Body of pancreas (tissue), 4 donors: ENCODE results near the gene GLIPR1. TPM values are rescaled to one million over a fixed set of nuclear protein-coding genes. Genes with fewer than 3 reads are reported as not detected.

Experiments
- ATAC-seq: fragments of 150-250 bp; one replicate; pipeline ENCODE4 v1.9.1; 2016
- DNase-seq, 4 donors: peaks; one replicate each; pipeline ENCODE4 v3.0.0-alpha.2; 2019
- H3K27ac ChIP-seq, 4 donors: fragments of 200-600 bp; sonication (generic); 1 replicate in 3 of 4; 2 replicates in 1 of 4; pipeline versions ENCODE4 v1.5.1 to v1.6.1; 2016 to 2019; ENCODE audit warnings: mild to moderate bottlenecking in 1 of 4, mixed read lengths in 1 of 4, moderate library complexity in 1 of 4
- H3K27me3 ChIP-seq, 2 donors: fragments of 200-600 bp; sonication (generic); one replicate each; pipeline ENCODE4 v1.6.0; 2016; ENCODE audit warnings: mild to moderate bottlenecking in 1 of 2
- H3K36me3 ChIP-seq, 2 donors: fragments of 200-600 bp; sonication (generic); replicated peaks in 1 of 2; 2 replicates each; pipeline ENCODE4 v1.5.1; 2016; ENCODE audit warnings: low read depth in 2 of 2; ENCODE audit not compliant: insufficient read depth in 1 of 2
- H3K4me1 ChIP-seq: fragments of 200-600 bp; sonication (generic); one replicate; pipeline ENCODE4 v1.6.0; 2016
- H3K4me3 ChIP-seq, 2 donors: fragments of 200-600 bp; sonication (generic); 1 replicate in 1 of 2; 2 replicates in 1 of 2; pipeline ENCODE4 v1.5.1; 2016 to 2019
- H3K9me3 ChIP-seq, 3 donors: fragments of 200-600 bp; sonication (generic); 1 replicate in 2 of 3; 2 replicates in 1 of 3; pipeline ENCODE4 v1.5.1; 2016
- POLR2A ChIP-seq, 3 donors: fragments of 450-650 bp; IDR thresholded peaks; one replicate each; pipeline ENCODE4 v1.6.1; 2016; ENCODE audit warnings: antibody characterized with exemption in 3 of 3, mild to moderate bottlenecking in 2 of 3
- WGBS, 2 donors: methylation state at CpG; one replicate each; pipeline ENCODE4 v1.1.5; 2017; 5-methylcytosine and 5-hydroxymethylcytosine counted together
- intact Hi-C: fragments of 100-400 bp; cut with DNase I; formaldehyde crosslinking; loops from one replicate; pipeline ENCODE4 v1.15.1; 2023
- total RNA-seq, 2 donors: library from RNA; depleted of rRNA; stranded (reverse); fragments of >200 nt; gene quantifications; one replicate each; pipeline ENCODE4 v1.1.0, GENCODE V29; 2016
- TF ChIP-seq, protein P1 (sequence below), 7 experiments: fragments of 450-650 bp in 4 of 7; fragments of 200-600 bp in 3 of 7; sonication (generic) in 3 of 7; IDR thresholded peaks; one replicate each; pipeline ENCODE4 v1.5.1; 2016 to 2019; ENCODE audit warnings: antibody characterized with exemption in 7 of 7

GLIPR1 gene
- total RNA-seq, result 1 to 10 TPM; 5.4 to 6.3 TPM

- ATAC-seq (peak; percentile 82), DNase-seq (peak; percentile 46 to 76 (median 67))
- 13% methylated on average over 8 of the region's 8 CpGs for WGBS, 2 donors
- intact Hi-C loops, result no loop called here
- Histone ChIP-seq H3K4me3 (peak within 1 kb of the TSS in 1 of 2 donors; percentile 16), H3K27me3 (no peaks in the 10 kb centered on the region), H3K9me3 (no peaks in the 10 kb centered on the region), H3K4me1 (no peaks in the 10 kb centered on the region), H3K27ac (peak within 1 kb of the TSS in 2 of 4 donors; percentile 39 to 60), H3K36me3 (no peaks in the 10 kb centered on the region)
- TF ChIP-seq, protein P1, sequence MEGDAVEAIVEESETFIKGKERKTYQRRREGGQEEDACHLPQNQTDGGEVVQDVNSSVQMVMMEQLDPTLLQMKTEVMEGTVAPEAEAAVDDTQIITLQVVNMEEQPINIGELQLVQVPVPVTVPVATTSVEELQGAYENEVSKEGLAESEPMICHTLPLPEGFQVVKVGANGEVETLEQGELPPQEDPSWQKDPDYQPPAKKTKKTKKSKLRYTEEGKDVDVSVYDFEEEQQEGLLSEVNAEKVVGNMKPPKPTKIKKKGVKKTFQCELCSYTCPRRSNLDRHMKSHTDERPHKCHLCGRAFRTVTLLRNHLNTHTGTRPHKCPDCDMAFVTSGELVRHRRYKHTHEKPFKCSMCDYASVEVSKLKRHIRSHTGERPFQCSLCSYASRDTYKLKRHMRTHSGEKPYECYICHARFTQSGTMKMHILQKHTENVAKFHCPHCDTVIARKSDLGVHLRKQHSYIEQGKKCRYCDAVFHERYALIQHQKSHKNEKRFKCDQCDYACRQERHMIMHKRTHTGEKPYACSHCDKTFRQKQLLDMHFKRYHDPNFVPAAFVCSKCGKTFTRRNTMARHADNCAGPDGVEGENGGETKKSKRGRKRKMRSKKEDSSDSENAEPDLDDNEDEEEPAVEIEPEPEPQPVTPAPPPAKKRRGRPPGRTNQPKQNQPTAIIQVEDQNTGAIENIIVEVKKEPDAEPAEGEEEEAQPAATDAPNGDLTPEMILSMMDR (IDR thresholded peaks at IDR 0.05), result no peak
- TF ChIP-seq POLR2A (IDR thresholded peaks at IDR 0.05), result peak in 2 of 3 donors; percentile 50 to 66
Measured at GRCh38 chr12:75480469-75480949, at the start of gene GLIPR1. Gene GLIPR1, plus strand, starts transcription at chr12:75480755. Its CDS starts 126 bp downstream, at chr12:75480881.

DNA sequence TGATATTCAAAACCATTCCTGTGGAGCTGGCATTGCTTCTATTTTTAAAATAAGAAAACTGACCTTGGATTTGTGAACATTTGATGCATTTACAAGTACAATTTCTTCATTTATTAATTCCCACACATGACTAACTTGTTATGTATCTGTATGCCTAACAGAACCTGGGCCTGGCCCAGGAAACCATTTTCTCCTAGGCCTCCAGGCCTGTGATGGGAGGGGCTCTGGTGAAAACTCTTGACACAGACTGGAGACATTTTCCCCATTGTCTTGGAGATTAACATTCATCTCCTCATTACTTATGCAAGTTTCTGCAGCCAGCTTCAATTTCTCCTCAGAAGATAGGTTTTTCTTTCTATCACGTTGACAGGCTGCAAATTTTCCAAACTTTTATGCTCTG is 47.6 kb upstream of the GLIPR1 start:
- H3K27me3 ChIP-seq, result no peaks in the 10 kb centered on the region
- DNase-seq (no peak), ATAC-seq (no peak)
- intact Hi-C loops, result no loop called here
- no peaks in the 10 kb centered on the region for H3K4me1 ChIP-seq
- no peaks in the 10 kb centered on the region for H3K36me3 ChIP-seq
- H3K27ac ChIP-seq, result no peak overlapping the region
- 61 to 70% methylated on average over 1 of the region's 1 CpG for WGBS, 2 donors
- H3K4me3 ChIP-seq, result no peak overlapping the region
- TF ChIP-seq, protein P1 (IDR thresholded peaks at IDR 0.05), result no peak
- TF ChIP-seq POLR2A (IDR thresholded peaks at IDR 0.05), result no peak
- no peaks in the 10 kb centered on the region for H3K9me3 ChIP-seq

DNA sequence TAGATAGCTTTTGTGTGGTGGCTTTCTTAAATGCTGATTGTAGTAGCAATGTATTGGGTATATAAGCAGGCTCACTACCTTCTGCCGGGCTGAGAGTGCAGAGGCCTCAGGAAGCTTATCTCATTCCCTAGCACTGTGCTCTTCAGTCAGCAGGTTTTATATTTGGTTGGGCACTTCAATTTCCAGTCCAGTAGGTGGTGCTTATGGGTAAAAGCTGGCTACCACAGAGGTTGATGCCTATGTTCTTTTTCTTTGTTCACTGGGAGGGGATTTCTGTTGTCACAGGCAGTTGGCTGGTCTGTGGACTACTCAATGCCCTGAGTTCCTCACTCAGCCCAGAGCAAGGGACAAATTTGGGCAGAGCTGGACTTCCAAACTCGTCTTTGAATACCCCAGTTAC is 43.0 kb upstream of the GLIPR1 start:
- Histone ChIP-seq H3K36me3 (no peaks in the 10 kb centered on the region), H3K9me3 (no peaks in the 10 kb centered on the region), H3K4me3 (no peak overlapping the region), H3K27me3 (no peaks in the 10 kb centered on the region), H3K4me1 (no peaks in the 10 kb centered on the region), H3K27ac (no peak overlapping the region)
- 59 to 100% methylated on average over 1 to 2 of the region's 2 CpGs for WGBS, 2 donors
- no peak for ATAC-seq
- DNase-seq, result no peak
- intact Hi-C loops, result no loop called here
- TF ChIP-seq POLR2A (IDR thresholded peaks at IDR 0.05), result no peak
- TF ChIP-seq, protein P1 (IDR thresholded peaks at IDR 0.05), result peak in 1 of 7 experiments; percentile 18

GRCh38 chr12:75438059-75438754 is 42.3 kb upstream of the GLIPR1 start:
- WGBS, 2 donors, result 39 to 66% methylated on average over 3 to 4 of the region's 4 CpGs
- Histone ChIP-seq H3K27ac (no peak overlapping the region), H3K27me3 (no peaks in the 10 kb centered on the region), H3K4me1 (no peaks in the 10 kb centered on the region), H3K36me3 (no peaks in the 10 kb centered on the region), H3K4me3 (no peak overlapping the region), H3K9me3 (no peaks in the 10 kb centered on the region)
- DNase-seq (no peak), ATAC-seq (no peak)
- TF ChIP-seq, protein P1 (IDR thresholded peaks at IDR 0.05), result no peak
- no peak for TF ChIP-seq POLR2A (IDR thresholded peaks at IDR 0.05)
- intact Hi-C loops, result no loop called here

DNA sequence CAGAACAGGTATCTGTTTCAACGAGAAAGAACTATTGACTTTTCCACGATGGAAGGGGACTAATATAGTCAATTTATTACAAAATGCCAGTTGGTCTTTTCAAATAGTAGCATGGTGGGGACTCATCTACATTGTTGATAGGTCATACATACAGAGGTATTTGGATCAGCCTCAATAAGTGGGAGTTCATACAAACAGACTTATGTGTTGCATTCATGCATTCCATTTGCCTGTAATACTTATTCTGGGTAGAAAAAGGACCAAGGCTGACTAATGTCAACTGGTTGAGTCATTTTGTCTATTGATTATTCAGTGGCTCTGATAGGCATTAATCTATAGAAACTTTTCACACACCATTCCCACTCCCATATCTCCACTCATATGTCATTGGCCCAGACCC is 41.5 kb upstream of the GLIPR1 start:
- no peaks in the 10 kb centered on the region for H3K4me1 ChIP-seq

More for the DNA sequence above, 41.5 kb upstream of the GLIPR1 start:
- Histone ChIP-seq H3K4me3 (no peak overlapping the region), H3K27me3 (no peaks in the 10 kb centered on the region), H3K36me3 (no peaks in the 10 kb centered on the region), H3K9me3 (no peaks in the 10 kb centered on the region), H3K27ac (no peak overlapping the region)
- TF ChIP-seq, protein P1 (IDR thresholded peaks at IDR 0.05), result no peak
- no peak for TF ChIP-seq POLR2A (IDR thresholded peaks at IDR 0.05)
- ATAC-seq (no peak), DNase-seq (no peak)
- 48 to 52% methylated on average over 2 of the region's 2 CpGs for WGBS, 2 donors
- intact Hi-C loops, result no loop called here
